Measurements from ENCODE around the gene PPP6R1. TPM values are rescaled to one million over a fixed set of nuclear protein-coding genes. Genes with fewer than 3 reads are reported as not detected.
A peak's percentile ranks its signal among the peaks of the same experiment; 100 is the strongest.

PPP6R1 gene
- total RNA-seq, 3 donors from 2014 or later = 60.0 to 72.9 (median 65.9) TPM

DNA sequence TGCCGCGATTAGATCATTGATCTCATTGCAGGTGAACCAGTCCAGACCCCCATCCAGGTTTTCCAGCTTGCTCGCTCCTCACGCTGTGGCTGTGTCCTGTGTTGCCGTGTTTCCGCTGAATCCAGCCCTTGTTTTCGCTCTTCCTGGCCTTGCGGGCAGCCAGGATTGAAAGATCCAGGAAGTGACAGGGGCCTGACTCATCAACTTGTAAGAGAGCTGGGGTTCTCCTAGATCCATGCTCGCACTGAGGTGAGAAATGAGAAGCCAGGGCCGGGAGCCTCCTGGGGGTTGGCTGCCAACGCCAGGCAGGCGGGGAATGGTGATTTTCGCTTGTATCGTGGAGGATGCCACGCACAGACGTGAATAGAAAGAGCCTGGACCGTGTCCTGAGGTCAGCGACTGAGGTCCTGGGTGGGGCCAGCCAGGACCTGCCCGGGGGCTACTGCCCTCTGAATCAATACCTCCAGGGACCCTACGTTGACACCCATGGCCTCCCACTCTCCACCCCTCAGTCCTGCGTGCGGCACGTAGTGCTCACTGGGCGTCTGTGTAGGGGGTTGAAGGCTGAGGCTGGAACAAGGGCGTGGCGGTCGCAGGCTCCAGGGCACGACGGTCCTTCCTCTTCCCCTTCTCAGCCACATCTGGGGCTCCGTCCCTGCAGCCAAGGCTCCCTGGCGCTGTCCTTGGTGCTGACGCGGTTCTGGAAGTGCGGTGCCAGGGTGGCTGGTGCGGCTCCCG lies 42.2 kb downstream of the PPP6R1 start:
- peak; percentile 85 to 90 (median 88) for DNase-seq
- intact Hi-C loops (cut with DNase I, micrococcal nuclease) = no loop called here
- peaks cover 9% of the 10 kb centered on the region for H3K4me1 ChIP-seq (ENCODE audit: low read depth)
- H3K4me3 ChIP-seq = no peak overlapping the region
- no peaks in the 10 kb centered on the region for H3K36me3 ChIP-seq (ENCODE audit: low read depth)
- TF ChIP-seq, protein P1, sequence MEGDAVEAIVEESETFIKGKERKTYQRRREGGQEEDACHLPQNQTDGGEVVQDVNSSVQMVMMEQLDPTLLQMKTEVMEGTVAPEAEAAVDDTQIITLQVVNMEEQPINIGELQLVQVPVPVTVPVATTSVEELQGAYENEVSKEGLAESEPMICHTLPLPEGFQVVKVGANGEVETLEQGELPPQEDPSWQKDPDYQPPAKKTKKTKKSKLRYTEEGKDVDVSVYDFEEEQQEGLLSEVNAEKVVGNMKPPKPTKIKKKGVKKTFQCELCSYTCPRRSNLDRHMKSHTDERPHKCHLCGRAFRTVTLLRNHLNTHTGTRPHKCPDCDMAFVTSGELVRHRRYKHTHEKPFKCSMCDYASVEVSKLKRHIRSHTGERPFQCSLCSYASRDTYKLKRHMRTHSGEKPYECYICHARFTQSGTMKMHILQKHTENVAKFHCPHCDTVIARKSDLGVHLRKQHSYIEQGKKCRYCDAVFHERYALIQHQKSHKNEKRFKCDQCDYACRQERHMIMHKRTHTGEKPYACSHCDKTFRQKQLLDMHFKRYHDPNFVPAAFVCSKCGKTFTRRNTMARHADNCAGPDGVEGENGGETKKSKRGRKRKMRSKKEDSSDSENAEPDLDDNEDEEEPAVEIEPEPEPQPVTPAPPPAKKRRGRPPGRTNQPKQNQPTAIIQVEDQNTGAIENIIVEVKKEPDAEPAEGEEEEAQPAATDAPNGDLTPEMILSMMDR (IDR thresholded peaks at IDR 0.05) = no peak
- peak; percentile 95 for ATAC-seq
- H3K9me3 ChIP-seq = no peaks in the 10 kb centered on the region

GRCh38 chr19:55213547-55213946 lies 45.3 kb downstream of the PPP6R1 start:
- ATAC-seq (no peak), DNase-seq (no peak)
- intact Hi-C loops (cut with DNase I, micrococcal nuclease) = no loop called here
- Histone ChIP-seq H3K4me3 (no peak overlapping the region), H3K9me3 (no peaks in the 10 kb centered on the region), H3K36me3 (ENCODE audit: low read depth) (no peaks in the 10 kb centered on the region), H3K4me1 (ENCODE audit: low read depth) (peaks cover 9% of the 10 kb centered on the region)
- TF ChIP-seq, protein P1 (IDR thresholded peaks at IDR 0.05) = no peak

DNA sequence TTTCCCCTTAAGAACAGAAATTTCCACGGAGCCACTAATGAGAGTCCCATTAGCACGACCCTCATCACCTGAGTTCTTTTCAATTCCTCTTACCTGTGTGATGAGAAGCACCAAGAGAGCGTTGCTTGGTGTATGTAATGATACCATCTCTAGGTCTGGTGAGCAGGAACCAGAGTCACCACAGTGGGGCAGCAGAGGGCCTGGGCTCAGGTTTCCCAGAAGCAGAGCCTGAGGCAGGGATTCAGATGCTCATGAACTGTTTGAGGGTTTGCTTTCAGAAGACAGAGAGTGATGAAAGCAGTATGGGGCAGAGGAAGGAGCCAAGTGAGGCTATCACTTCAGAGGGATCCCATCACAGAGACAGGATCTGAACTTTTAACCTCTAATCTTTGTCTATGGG lies 46.4 kb downstream of the PPP6R1 start:
- DNase-seq (peak; percentile 61 to 76 (median 75)), ATAC-seq (peak; percentile 28)
- no peaks in the 10 kb centered on the region for H3K36me3 ChIP-seq (ENCODE audit: low read depth)
- peaks cover 9% of the 10 kb centered on the region for H3K4me1 ChIP-seq (ENCODE audit: low read depth)
- TF ChIP-seq, protein P1 (IDR thresholded peaks at IDR 0.05) = peak; percentile 9
- intact Hi-C loops (cut with DNase I, micrococcal nuclease) = no loop called here
- no peaks in the 10 kb centered on the region for H3K9me3 ChIP-seq
- H3K4me3 ChIP-seq = no peak overlapping the region

DNA sequence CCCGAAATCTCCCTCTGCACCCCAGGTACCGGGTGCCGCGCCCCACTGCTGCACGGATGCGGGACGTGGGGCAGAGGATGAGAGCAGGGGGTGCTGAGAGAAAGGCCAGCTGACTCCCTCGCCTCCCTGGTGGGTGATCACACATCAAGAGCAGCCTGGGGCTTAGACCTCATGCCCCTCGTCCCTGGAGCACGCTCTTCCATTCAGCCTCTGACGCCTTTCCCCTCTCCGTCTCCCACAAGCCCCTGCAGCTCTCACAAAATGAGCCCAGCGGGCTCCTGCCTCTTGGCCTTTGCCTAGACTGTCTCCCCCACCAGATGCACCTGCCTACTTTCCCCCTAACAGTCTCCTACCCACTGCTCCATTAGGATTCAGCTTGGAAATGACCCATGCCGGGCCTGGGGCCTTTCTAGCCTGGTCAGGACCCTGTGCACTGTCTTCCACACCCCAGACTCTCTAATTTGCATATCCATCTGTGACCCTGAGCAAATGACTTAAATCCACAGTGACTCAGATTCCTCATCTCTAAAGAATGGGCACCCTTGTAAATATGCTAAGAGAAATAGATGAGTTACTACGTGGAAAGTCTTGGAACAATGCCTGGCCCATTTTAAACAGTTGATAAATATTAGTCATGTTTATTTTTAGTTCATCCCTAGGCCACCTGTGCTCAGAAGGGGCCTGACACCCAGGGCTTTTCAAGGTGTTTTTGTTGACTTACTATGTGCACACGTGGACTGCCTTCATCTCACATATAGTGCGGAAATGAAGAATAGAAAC lies 48.9 kb downstream of the PPP6R1 start:
- Histone ChIP-seq H3K36me3 (ENCODE audit: low read depth) (no peaks in the 10 kb centered on the region), H3K9me3 (no peaks in the 10 kb centered on the region), H3K4me1 (ENCODE audit: low read depth) (peaks cover 7% of the 10 kb centered on the region), H3K4me3 (no peak overlapping the region)
- TF ChIP-seq, protein P1 (IDR thresholded peaks at IDR 0.05) = no peak
- ATAC-seq (peak; percentile 27), DNase-seq (no peak)
- intact Hi-C loops (cut with DNase I, micrococcal nuclease) = no loop called here

- peaks cover 7% of the 10 kb centered on the region for H3K4me1 ChIP-seq (ENCODE audit: low read depth)
These were observed 49.7 kb downstream of the PPP6R1 start, which contains the start of gene PTPRH for GRCh38 chr19:55208880-55209692. TSS of gene PTPRH (minus strand) at chr19:55209501. CDS start at chr19:55209433, 68 bp downstream.

More at GRCh38 chr19:55208880-55209692, 49.7 kb downstream of the PPP6R1 start, which contains the start of gene PTPRH:
- H3K9me3 ChIP-seq = no peaks in the 10 kb centered on the region
- intact Hi-C loops (cut with DNase I, micrococcal nuclease) = no loop called here
- TF ChIP-seq, protein P1 (IDR thresholded peaks at IDR 0.05) = no peak
- DNase-seq (peak; percentile 82 to 85 (median 85)), ATAC-seq (peak; percentile 86)
- no peaks in the 10 kb centered on the region for H3K36me3 ChIP-seq (ENCODE audit: low read depth)
- no peak within 1 kb of the TSS for H3K4me3 ChIP-seq

Measured in mucosa of descending colon (tissue), 3 donors.